Measurements from ENCODE around the gene ARF5. TPM values are rescaled to one million over a fixed set of nuclear protein-coding genes. Genes with fewer than 3 reads are reported as not detected.
"Not testable (repeated sequence)": the region's sequence is repeated elsewhere in the genome, so short reads cannot be mapped to it uniquely, and the experiment has no call there.

Gene ARF5
- polyA plus RNA-seq: 225 TPM
- long read RNA-seq, donor 1, transcript ARF5-201 (6 exons, 1,103 nt): major isoform, 58 of 68 reads
- long read RNA-seq, donor 1, partial matches to known transcripts: 7 of 68 reads
- long read RNA-seq, donor 1, other reads (novel, unspliced or antisense): 0 of 68 reads
- long read RNA-seq, donor 2, transcript ARF5-201 (6 exons, 1,103 nt): major isoform, 160 of 214 reads
- long read RNA-seq, donor 2, partial matches to known transcripts: 50 of 214 reads
- long read RNA-seq, donor 2, other reads (novel, unspliced or antisense): 0 of 214 reads
- long read RNA-seq, donor 3, transcript ARF5-204 (5 exons, 1,509 nt): minor isoform, 5 of 265 reads
- long read RNA-seq, donor 3, transcript ARF5-201 (6 exons, 1,103 nt): major isoform, 205 of 265 reads
- long read RNA-seq, donor 3, partial matches to known transcripts: 51 of 265 reads
- long read RNA-seq, donor 3, other reads (novel, unspliced or antisense): 0 of 265 reads
- long read RNA-seq, donor 4, transcript ARF5-201 (6 exons, 1,103 nt): major isoform, 20 of 20 reads
- long read RNA-seq, donor 4, partial matches to known transcripts: 0 of 20 reads
- long read RNA-seq, donor 4, other reads (novel, unspliced or antisense): 0 of 20 reads
- long read RNA-seq, donor 5, transcript ARF5-204 (5 exons, 1,509 nt): minor isoform, 5 of 76 reads
- long read RNA-seq, donor 5, transcript ARF5-201 (6 exons, 1,103 nt): major isoform, 57 of 76 reads
- long read RNA-seq, donor 5, partial matches to known transcripts: 14 of 76 reads
- long read RNA-seq, donor 5, other reads (novel, unspliced or antisense): 0 of 76 reads
- long read RNA-seq, donor 6, transcript ARF5-204 (5 exons, 1,509 nt): minor isoform, 5 of 145 reads
- long read RNA-seq, donor 6, transcript ARF5-201 (6 exons, 1,103 nt): major isoform, 122 of 145 reads
- long read RNA-seq, donor 6, partial matches to known transcripts: 16 of 145 reads
- long read RNA-seq, donor 6, other reads (novel, unspliced or antisense): 0 of 145 reads
- long read RNA-seq, donor 7, transcript ARF5-201 (6 exons, 1,103 nt): major isoform, 70 of 125 reads
- long read RNA-seq, donor 7, partial matches to known transcripts: 54 of 125 reads
- long read RNA-seq, donor 7, other reads (novel, unspliced or antisense): 0 of 125 reads
- long read RNA-seq, donor 8, transcript ARF5-201 (6 exons, 1,103 nt): major isoform, 130 of 298 reads
- long read RNA-seq, donor 8, transcript ARF5-204 (5 exons, 1,509 nt): minor isoform, 5 of 298 reads
- long read RNA-seq, donor 8, partial matches to known transcripts: 160 of 298 reads
- long read RNA-seq, donor 8, other reads (novel, unspliced or antisense): 0 of 298 reads
- long read RNA-seq, donor 9, transcript ARF5-204 (5 exons, 1,509 nt): minor isoform, 6 of 133 reads
- long read RNA-seq, donor 9, transcript ARF5-201 (6 exons, 1,103 nt): major isoform, 110 of 133 reads
- long read RNA-seq, donor 9, partial matches to known transcripts: 16 of 133 reads
- long read RNA-seq, donor 9, other reads (novel, unspliced or antisense): 0 of 133 reads
- long read RNA-seq, donor 10, transcript ARF5-201 (6 exons, 1,103 nt): major isoform, 128 of 158 reads
- long read RNA-seq, donor 10, transcript ARF5-204 (5 exons, 1,509 nt): minor isoform, 6 of 158 reads
- long read RNA-seq, donor 10, partial matches to known transcripts: 23 of 158 reads
- long read RNA-seq, donor 10, other reads (novel, unspliced or antisense): 0 of 158 reads
- long read RNA-seq, donor 11, transcript ARF5-201 (6 exons, 1,103 nt): major isoform, 107 of 128 reads
- long read RNA-seq, donor 11, partial matches to known transcripts: 17 of 128 reads
- long read RNA-seq, donor 11, other reads (novel, unspliced or antisense): 0 of 128 reads

- DNase-seq: peak; percentile 78 to 88
- peaks cover 30% of the 10 kb centered on the region for H3K4me1 ChIP-seq (ENCODE audit: control insufficient read depth, insufficient read depth, low read length)
- H3K9me3 ChIP-seq (ENCODE audit: control insufficient read depth, low read depth, low read length): no peaks in the 10 kb centered on the region
- peak within 1 kb of the TSS; percentile 97 for H3K4me3 ChIP-seq (ENCODE audit: low read length)
- peak within 1 kb of the TSS; percentile 85 for H3K27ac ChIP-seq (ENCODE audit: low read length)
- H3K27me3 ChIP-seq (ENCODE audit: control insufficient read depth, insufficient read depth, low read length): no peaks in the 10 kb centered on the region
- peaks cover 24% of the 10 kb centered on the region for H3K36me3 ChIP-seq (ENCODE audit: control insufficient read depth, insufficient read depth, low read length)
- no CpG with 5 or more reads among the region's 77 CpGs for WGBS (ENCODE audit: insufficient coverage, low lambda C conversion rate)
Measured at GRCh38 chr7:127588019-127588696, at the start of gene ARF5. TSS of gene ARF5 (plus strand) at chr7:127588411. CDS start at chr7:127588499, 88 bp downstream.

GRCh38 chr7:127539116-127539515, 49.1 kb upstream of the ARF5 start:
- Histone ChIP-seq H3K36me3 (ENCODE audit: control insufficient read depth, insufficient read depth, low read length) (no peaks in the 10 kb centered on the region), H3K9me3 (ENCODE audit: control insufficient read depth, low read depth, low read length) (no peaks in the 10 kb centered on the region), H3K4me3 (ENCODE audit: low read length) (no peak overlapping the region), H3K27me3 (ENCODE audit: control insufficient read depth, insufficient read depth, low read length) (peaks cover 27% of the 10 kb centered on the region), H3K4me1 (ENCODE audit: control insufficient read depth, insufficient read depth, low read length) (no peaks in the 10 kb centered on the region), H3K27ac (ENCODE audit: low read length) (no peak overlapping the region)
- WGBS (ENCODE audit: insufficient coverage, low lambda C conversion rate): 67% methylated on average over 4 of the region's 9 CpGs
- DNase-seq: no peak

- H3K4me3 ChIP-seq (ENCODE audit: low read length); H3K9me3 ChIP-seq (ENCODE audit: control insufficient read depth, low read depth, low read length); DNase-seq; H3K36me3 ChIP-seq (ENCODE audit: control insufficient read depth, insufficient read depth, low read length); H3K27ac ChIP-seq (ENCODE audit: low read length); H3K4me1 ChIP-seq (ENCODE audit: control insufficient read depth, insufficient read depth, low read length): not testable (repeated sequence)
- WGBS (ENCODE audit: insufficient coverage, low lambda C conversion rate): no CpG with 5 or more reads among the region's 10 CpGs
- peaks cover 21% of the 10 kb centered on the region for H3K27me3 ChIP-seq (ENCODE audit: control insufficient read depth, insufficient read depth, low read length)
Measured at GRCh38 chr7:127540461-127540860, 47.8 kb upstream of the ARF5 start.

GRCh38 chr7:127541548-127541947, 46.7 kb upstream of the ARF5 start:
- DNase-seq: no peak
- Histone ChIP-seq H3K9me3 (ENCODE audit: control insufficient read depth, low read depth, low read length) (peaks cover 3% of the 10 kb centered on the region), H3K27me3 (ENCODE audit: control insufficient read depth, insufficient read depth, low read length) (peaks cover 14% of the 10 kb centered on the region), H3K4me1 (ENCODE audit: control insufficient read depth, insufficient read depth, low read length) (no peaks in the 10 kb centered on the region), H3K27ac (ENCODE audit: low read length) (no peak overlapping the region), H3K36me3 (ENCODE audit: control insufficient read depth, insufficient read depth, low read length) (no peaks in the 10 kb centered on the region), H3K4me3 (ENCODE audit: low read length) (no peak overlapping the region)
- WGBS (ENCODE audit: insufficient coverage, low lambda C conversion rate): no CpG with 5 or more reads among the region's 4 CpGs

GRCh38 chr7:127546313-127546712, 41.9 kb upstream of the ARF5 start:
- H3K27me3 ChIP-seq (ENCODE audit: control insufficient read depth, insufficient read depth, low read length): no peaks in the 10 kb centered on the region
- H3K9me3 ChIP-seq (ENCODE audit: control insufficient read depth, low read depth, low read length): peaks cover 3% of the 10 kb centered on the region
- no peaks in the 10 kb centered on the region for H3K4me1 ChIP-seq (ENCODE audit: control insufficient read depth, insufficient read depth, low read length)
- WGBS (ENCODE audit: insufficient coverage, low lambda C conversion rate): no CpG with 5 or more reads among the region's 1 CpG
- H3K27ac ChIP-seq (ENCODE audit: low read length): no peak overlapping the region
- no peak for DNase-seq
- H3K36me3 ChIP-seq (ENCODE audit: control insufficient read depth, insufficient read depth, low read length): no peaks in the 10 kb centered on the region
- no peak overlapping the region for H3K4me3 ChIP-seq (ENCODE audit: low read length)

- no peaks in the 10 kb centered on the region for H3K4me1 ChIP-seq (ENCODE audit: control insufficient read depth, insufficient read depth, low read length)
- no peaks in the 10 kb centered on the region for H3K36me3 ChIP-seq (ENCODE audit: control insufficient read depth, insufficient read depth, low read length)
- no peak for DNase-seq
- no peak overlapping the region for H3K27ac ChIP-seq (ENCODE audit: low read length)
- WGBS (ENCODE audit: insufficient coverage, low lambda C conversion rate): no CpG with 5 or more reads among the region's 1 CpG
- H3K4me3 ChIP-seq (ENCODE audit: low read length): no peak overlapping the region
- H3K9me3 ChIP-seq (ENCODE audit: control insufficient read depth, low read depth, low read length): peaks cover 3% of the 10 kb centered on the region
- H3K27me3 ChIP-seq (ENCODE audit: control insufficient read depth, insufficient read depth, low read length): no peaks in the 10 kb centered on the region
Measured at GRCh38 chr7:127550247-127550646, 38.0 kb upstream of the ARF5 start.

- no peaks in the 10 kb centered on the region for H3K4me1 ChIP-seq (ENCODE audit: control insufficient read depth, insufficient read depth, low read length)
- no peak overlapping the region for H3K4me3 ChIP-seq (ENCODE audit: low read length)
- 93% methylated on average over 2 of the region's 4 CpGs for WGBS (ENCODE audit: insufficient coverage, low lambda C conversion rate)
- H3K27ac ChIP-seq (ENCODE audit: low read length): no peak overlapping the region
- no peak for DNase-seq
- H3K36me3 ChIP-seq (ENCODE audit: control insufficient read depth, insufficient read depth, low read length): no peaks in the 10 kb centered on the region
- H3K27me3 ChIP-seq (ENCODE audit: control insufficient read depth, insufficient read depth, low read length): no peaks in the 10 kb centered on the region
- no peaks in the 10 kb centered on the region for H3K9me3 ChIP-seq (ENCODE audit: control insufficient read depth, low read depth, low read length)
Measured at GRCh38 chr7:127551941-127552340, 36.3 kb upstream of the ARF5 start.

GRCh38 chr7:127556404-127556803, 31.8 kb upstream of the ARF5 start:
- Histone ChIP-seq H3K27ac (ENCODE audit: low read length) (no peak overlapping the region), H3K4me1 (ENCODE audit: control insufficient read depth, insufficient read depth, low read length) (no peaks in the 10 kb centered on the region), H3K4me3 (ENCODE audit: low read length) (no peak overlapping the region), H3K27me3 (ENCODE audit: control insufficient read depth, insufficient read depth, low read length) (no peaks in the 10 kb centered on the region), H3K9me3 (ENCODE audit: control insufficient read depth, low read depth, low read length) (no peaks in the 10 kb centered on the region), H3K36me3 (ENCODE audit: control insufficient read depth, insufficient read depth, low read length) (no peaks in the 10 kb centered on the region)
- no peak for DNase-seq
- 86% methylated on average over 1 of the region's 2 CpGs for WGBS (ENCODE audit: insufficient coverage, low lambda C conversion rate)

- no peaks in the 10 kb centered on the region for H3K27me3 ChIP-seq (ENCODE audit: control insufficient read depth, insufficient read depth, low read length)
- H3K9me3 ChIP-seq (ENCODE audit: control insufficient read depth, low read depth, low read length): no peaks in the 10 kb centered on the region
- no peaks in the 10 kb centered on the region for H3K4me1 ChIP-seq (ENCODE audit: control insufficient read depth, insufficient read depth, low read length)
- H3K36me3 ChIP-seq (ENCODE audit: control insufficient read depth, insufficient read depth, low read length): no peaks in the 10 kb centered on the region
- no peak for DNase-seq
- no peak overlapping the region for H3K27ac ChIP-seq (ENCODE audit: low read length)
- 100% methylated on average over 1 of the region's 2 CpGs for WGBS (ENCODE audit: insufficient coverage, low lambda C conversion rate)
- H3K4me3 ChIP-seq (ENCODE audit: low read length): no peak overlapping the region
Measured at GRCh38 chr7:127557803-127558202, 30.4 kb upstream of the ARF5 start.

Data from large intestine (tissue), 12 donors.